HUES64 (cell line): ENCODE data around the gene NAP1L4.

Source experiments
- H3K27ac ChIP-seq: 2 replicates; pipeline ENCODE4 v1.7.0; 2013; ENCODE audit warnings: low read depth, low read length, inconsistent platforms
- H3K27me3 ChIP-seq: 2 replicates; pipeline ENCODE4 v1.6.1; 2013; ENCODE audit warnings: mild to moderate bottlenecking, low read length; ENCODE audit not compliant: insufficient read depth
- H3K36me3 ChIP-seq: 2 replicates; pipeline ENCODE4 v1.6.1; 2013; ENCODE audit warnings: mild to moderate bottlenecking, low read length; ENCODE audit not compliant: insufficient read depth
- H3K4me1 ChIP-seq: 2 replicates; pipeline ENCODE4 v1.6.1; 2013; ENCODE audit warnings: mild to moderate bottlenecking, low read length, moderate library complexity; ENCODE audit not compliant: insufficient read depth
- H3K4me3 ChIP-seq: 2 replicates; pipeline ENCODE4 v1.5.1; 2013; ENCODE audit warnings: mild to moderate bottlenecking, low read length, moderate library complexity
- H3K9ac ChIP-seq: 2 replicates; pipeline ENCODE4 v1.6.1; 2013; ENCODE audit warnings: mild to moderate bottlenecking, low read depth, low read length
- H3K9me3 ChIP-seq: 2 replicates; pipeline ENCODE4 v1.6.1; 2013; ENCODE audit warnings: low read depth, low read length; ENCODE audit not compliant: insufficient read depth
- WGBS: fragments of 150-250, 120-280 bp; methylation state at CpG from one replicate; pipeline ENCODE4 v1.1.7; 2013; ENCODE audit warnings: missing lambda C conversion rate; 5-methylcytosine and 5-hydroxymethylcytosine counted together

The NAP1L4 gene

DNA sequence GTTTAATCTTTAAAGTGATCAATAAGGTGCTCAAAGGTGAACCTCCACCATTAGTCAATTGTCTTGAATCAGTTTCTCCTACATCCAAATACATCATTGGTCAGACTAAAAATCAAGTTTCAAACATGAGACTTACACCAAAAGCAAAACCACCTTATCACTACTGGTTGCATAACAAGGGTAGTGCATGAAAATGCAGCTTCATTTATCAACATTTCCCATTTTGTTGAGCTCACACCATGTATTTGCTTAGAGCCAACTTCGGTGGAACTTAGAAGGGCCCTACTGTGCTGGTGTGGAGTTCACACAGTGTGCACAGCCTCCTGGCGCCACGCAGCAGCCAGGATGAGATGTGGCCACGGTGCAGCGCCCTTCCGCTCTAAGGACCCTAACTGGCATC, 39.8 kb downstream of the NAP1L4 start:
- Histone ChIP-seq H3K9me3 (no peaks in the 10 kb centered on the region), H3K9ac (no peak overlapping the region), H3K36me3 (peaks cover 100% of the 10 kb centered on the region), H3K27me3 (no peaks in the 10 kb centered on the region), H3K27ac (no peak overlapping the region), H3K4me3 (no peak overlapping the region), H3K4me1 (peaks cover 11% of the 10 kb centered on the region)
- whole genome bisulfite sequencing, result 65% methylated on average over 6 of the region's 6 CpGs

DNA sequence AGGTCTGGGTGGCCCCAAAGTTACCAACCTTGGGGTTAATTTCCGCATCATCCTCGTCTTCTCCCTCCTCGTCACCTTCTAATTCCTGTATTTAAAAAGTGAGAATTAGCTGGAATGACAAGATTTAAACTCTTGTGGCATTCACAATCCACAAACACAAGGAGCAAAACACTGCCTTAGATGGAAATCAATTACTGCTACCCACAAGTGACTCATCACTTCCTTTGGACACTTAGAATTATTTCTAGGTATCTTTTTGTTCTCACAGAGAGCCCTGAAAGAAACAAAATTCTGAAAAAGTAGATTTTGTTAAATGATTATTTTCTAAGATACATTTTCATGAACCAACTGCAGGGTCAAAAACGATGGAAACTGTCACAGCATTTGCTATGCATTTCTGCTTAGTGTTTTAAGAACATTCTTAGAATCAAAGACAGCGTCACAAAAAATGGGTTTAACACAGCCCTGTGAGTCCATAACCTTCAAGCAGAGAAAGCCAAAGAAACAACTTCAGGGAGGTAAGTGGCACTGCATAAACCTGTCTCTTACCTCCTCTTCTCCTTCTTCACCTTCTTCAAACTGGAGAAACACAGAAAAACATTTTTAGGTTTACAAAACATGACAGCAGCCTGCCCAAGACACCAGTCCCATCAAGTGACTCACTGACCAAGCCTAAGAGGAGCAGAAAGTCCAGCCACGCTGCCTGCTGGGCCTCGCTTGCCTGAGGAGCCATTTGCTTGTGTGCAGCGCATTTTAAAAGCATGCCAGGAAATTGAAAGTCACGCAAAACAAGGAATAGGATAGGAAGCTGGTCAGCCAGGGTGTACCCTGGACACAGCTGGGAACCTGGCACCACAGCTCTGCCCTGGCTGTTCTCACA, 40.7 kb downstream of the NAP1L4 start:
- H3K4me3 ChIP-seq, result no peak overlapping the region
- peaks cover 99% of the 10 kb centered on the region for H3K36me3 ChIP-seq
- H3K27me3 ChIP-seq, result no peaks in the 10 kb centered on the region
- H3K27ac ChIP-seq, result no peak overlapping the region
- peaks cover 16% of the 10 kb centered on the region for H3K4me1 ChIP-seq
- no peak overlapping the region for H3K9ac ChIP-seq
- 84% methylated on average over 9 of the region's 9 CpGs for WGBS
- H3K9me3 ChIP-seq, result no peaks in the 10 kb centered on the region

- no CpG with 5 or more reads among the region's 1 CpG for WGBS
- H3K36me3 ChIP-seq, result peaks cover 94% of the 10 kb centered on the region
- no peaks in the 10 kb centered on the region for H3K9me3 ChIP-seq
- no peak overlapping the region for H3K4me3 ChIP-seq
- no peak overlapping the region for H3K27ac ChIP-seq
- H3K4me1 ChIP-seq, result peaks cover 19% of the 10 kb centered on the region
- no peak overlapping the region for H3K9ac ChIP-seq
- no peaks in the 10 kb centered on the region for H3K27me3 ChIP-seq
Observed at GRCh38 chr11:2950825-2951224, 41.3 kb downstream of the NAP1L4 start.

DNA sequence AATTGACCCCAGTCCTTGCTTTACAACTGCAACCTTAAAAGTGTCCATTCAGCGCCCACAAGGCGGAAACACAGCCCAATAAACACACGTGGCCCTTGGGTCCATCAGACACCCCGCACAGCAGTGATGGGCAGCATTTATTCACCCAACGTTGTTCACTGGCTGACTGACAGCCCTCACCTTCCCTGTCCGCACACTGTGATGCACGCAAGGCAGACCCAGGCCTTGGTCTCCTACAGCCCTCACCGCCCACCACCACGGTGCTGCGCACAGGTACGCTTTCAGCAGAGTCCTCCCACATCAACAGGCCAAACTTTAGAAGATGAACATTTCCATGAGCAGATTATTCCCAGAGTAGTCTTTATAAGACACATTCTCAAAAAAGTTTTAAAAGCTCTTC, 42.2 kb downstream of the NAP1L4 start:
- WGBS, result 95% methylated on average over 11 of the region's 11 CpGs
- H3K36me3 ChIP-seq, result peaks cover 89% of the 10 kb centered on the region
- no peaks in the 10 kb centered on the region for H3K9me3 ChIP-seq

DNA sequence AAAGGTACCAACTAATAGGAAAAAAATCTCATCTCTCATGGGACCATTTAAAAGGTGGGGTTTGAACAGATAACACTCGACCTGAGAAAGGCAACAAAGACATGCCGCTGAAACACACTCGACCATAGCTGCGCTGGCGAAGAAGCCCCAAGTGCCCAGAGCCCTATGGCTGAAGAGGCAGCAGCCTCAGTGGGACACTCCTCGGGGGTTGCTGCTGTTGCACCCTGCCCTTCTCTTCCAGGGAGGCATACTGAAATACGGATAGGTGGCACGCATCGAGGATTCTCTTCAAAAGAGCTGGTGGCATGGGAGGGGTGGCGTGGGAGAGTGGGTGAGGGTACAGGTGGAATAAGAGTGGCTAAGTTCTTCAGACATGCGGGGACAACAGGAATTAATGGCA, 44.4 kb downstream of the NAP1L4 start:
- Histone ChIP-seq H3K4me1 (peaks cover 30% of the 10 kb centered on the region), H3K9me3 (no peaks in the 10 kb centered on the region), H3K27ac (no peak overlapping the region), H3K36me3 (peaks cover 88% of the 10 kb centered on the region), H3K4me3 (no peak overlapping the region), H3K27me3 (no peaks in the 10 kb centered on the region), H3K9ac (no peak overlapping the region)
- WGBS, result 88% methylated on average over 11 of the region's 11 CpGs

More for the DNA sequence above, 42.2 kb downstream of the NAP1L4 start:
- peaks cover 26% of the 10 kb centered on the region for H3K4me1 ChIP-seq
- no peak overlapping the region for H3K4me3 ChIP-seq
- H3K9ac ChIP-seq, result no peak overlapping the region
- H3K27ac ChIP-seq, result no peak overlapping the region
- no peaks in the 10 kb centered on the region for H3K27me3 ChIP-seq

GRCh38 chr11:2945757-2946287, 46.3 kb downstream of the NAP1L4 start:
- no peaks in the 10 kb centered on the region for H3K9me3 ChIP-seq
- peaks cover 69% of the 10 kb centered on the region for H3K36me3 ChIP-seq
- H3K4me3 ChIP-seq, result no peak overlapping the region
- WGBS, result 60% methylated on average over 8 of the region's 8 CpGs
- H3K9ac ChIP-seq, result no peak overlapping the region
- peaks cover 30% of the 10 kb centered on the region for H3K4me1 ChIP-seq
- peak overlapping the region; percentile 42; the same call in 1 of the 2 replicates for H3K27ac ChIP-seq
- H3K27me3 ChIP-seq, result no peaks in the 10 kb centered on the region

DNA sequence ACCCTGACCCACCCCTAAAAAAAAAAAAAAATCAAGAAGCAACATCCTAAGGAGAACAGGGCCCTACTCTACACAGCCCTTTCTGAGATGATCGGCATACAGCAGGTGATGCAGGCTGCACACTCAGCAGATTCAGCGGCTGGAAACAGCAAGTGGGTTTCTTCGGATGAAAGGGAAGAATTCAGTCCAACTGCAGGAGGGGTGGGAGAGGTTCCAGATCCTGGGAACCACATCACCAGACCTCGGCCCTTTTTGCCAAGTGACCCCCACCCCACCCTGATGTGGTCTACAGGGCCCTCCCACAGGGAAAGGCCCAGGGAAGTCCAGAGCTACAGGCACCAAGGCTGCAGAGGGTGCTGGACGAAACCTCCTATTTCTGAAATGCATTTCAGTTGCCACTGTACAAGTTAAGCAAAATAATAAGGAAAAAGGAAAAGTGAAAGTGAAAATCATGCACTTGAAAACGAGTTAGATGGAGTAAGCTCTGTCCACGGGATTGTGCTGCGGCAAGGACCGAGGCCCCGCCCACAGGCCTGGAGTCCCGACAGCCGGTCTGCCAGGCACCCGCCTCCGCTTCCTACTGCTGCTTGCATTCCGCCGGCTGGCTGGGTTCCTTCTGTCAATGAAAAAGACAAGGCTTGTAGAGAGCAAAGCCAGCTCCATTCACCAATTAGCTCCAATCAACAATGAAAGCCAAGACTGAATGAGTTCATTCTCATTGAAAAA, 46.9 kb downstream of the NAP1L4 start:
- Histone ChIP-seq H3K27ac (peak overlapping the region; percentile 42; the same call in 1 of the 2 replicates), H3K4me3 (no peak overlapping the region), H3K36me3 (peaks cover 62% of the 10 kb centered on the region), H3K4me1 (peaks cover 30% of the 10 kb centered on the region), H3K27me3 (no peaks in the 10 kb centered on the region), H3K9me3 (no peaks in the 10 kb centered on the region), H3K9ac (no peak overlapping the region)
- WGBS, result 36% methylated on average over 16 of the region's 16 CpGs

DNA sequence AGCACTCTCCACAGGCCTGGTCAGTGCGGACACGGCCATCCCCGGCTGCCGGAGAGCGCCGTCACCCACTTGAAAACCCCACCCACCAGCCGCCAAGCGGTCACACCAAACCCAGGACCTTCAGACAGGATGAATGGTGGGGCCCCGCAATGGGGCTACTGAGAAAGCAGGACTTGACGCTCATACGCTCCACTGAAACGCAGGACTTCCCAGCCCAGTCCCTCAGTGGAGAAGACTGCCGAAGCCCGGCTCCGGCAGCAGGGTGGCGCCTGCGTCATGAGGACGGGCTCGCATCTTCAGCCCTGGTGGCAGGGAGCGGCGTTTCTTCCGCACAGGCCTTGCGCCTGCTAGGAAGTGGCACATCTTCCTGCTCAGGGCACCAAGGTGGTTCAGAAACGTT, 47.6 kb downstream of the NAP1L4 start:
- 95% methylated on average over 24 of the region's 24 CpGs for WGBS
- peaks cover 30% of the 10 kb centered on the region for H3K4me1 ChIP-seq
- H3K27ac ChIP-seq, result no peak overlapping the region
- H3K4me3 ChIP-seq, result no peak overlapping the region
- no peak overlapping the region for H3K9ac ChIP-seq
- H3K9me3 ChIP-seq, result peaks cover 3% of the 10 kb centered on the region
- no peaks in the 10 kb centered on the region for H3K27me3 ChIP-seq
- peaks cover 56% of the 10 kb centered on the region for H3K36me3 ChIP-seq

GRCh38 chr11:2943711-2944118, 48.4 kb downstream of the NAP1L4 start:
- 94% methylated on average over 12 of the region's 12 CpGs for WGBS
- peaks cover 48% of the 10 kb centered on the region for H3K36me3 ChIP-seq
- no peaks in the 10 kb centered on the region for H3K27me3 ChIP-seq
- H3K4me1 ChIP-seq, result peaks cover 30% of the 10 kb centered on the region
- H3K27ac ChIP-seq, result no peak overlapping the region
- H3K9ac ChIP-seq, result no peak overlapping the region
- peaks cover 11% of the 10 kb centered on the region for H3K9me3 ChIP-seq
- no peak overlapping the region for H3K4me3 ChIP-seq

- peaks cover 17% of the 10 kb centered on the region for H3K9me3 ChIP-seq
- no peak overlapping the region for H3K4me3 ChIP-seq
- 87% methylated on average over 15 of the region's 15 CpGs for WGBS
- peaks cover 30% of the 10 kb centered on the region for H3K4me1 ChIP-seq
- no peaks in the 10 kb centered on the region for H3K27me3 ChIP-seq
- H3K36me3 ChIP-seq, result peaks cover 41% of the 10 kb centered on the region
- H3K27ac ChIP-seq, result no peak overlapping the region
- no peak overlapping the region for H3K9ac ChIP-seq
Observed at GRCh38 chr11:2942872-2943710, 49.0 kb downstream of the NAP1L4 start.
